Mesenchymal stem cell (in vitro differentiated cells and primary cell): ENCODE data around the gene KRTAP9-6.
"Not testable (repeated sequence)": the region's sequence is repeated elsewhere in the genome, so short reads cannot be mapped to it uniquely, and the experiment has no call there.

Experiments
- DNase-seq: peaks from one replicate; pipeline ENCODE4 v3.0.0-alpha.2; 2013
- H2AFZ ChIP-seq: one replicate; pipeline ENCODE4 v1.6.1; 2013; ENCODE audit warnings: low read depth, mild to moderate bottlenecking, control low read depth, inconsistent platforms, low read length, moderate library complexity
- H2AK5ac ChIP-seq: 2 replicates; pipeline ENCODE4 v1.6.1; 2013; ENCODE audit warnings: low read length, moderate library complexity, mild to moderate bottlenecking, inconsistent platforms; ENCODE audit not compliant: severe bottlenecking
- H2BK120ac ChIP-seq: one replicate; pipeline ENCODE4 v1.6.1; 2013; ENCODE audit warnings: low read depth, mild to moderate bottlenecking, inconsistent platforms, low read length, moderate library complexity
- H2BK12ac ChIP-seq, 2 experiments: one replicate each; pipeline ENCODE4 v1.6.1; 2013; ENCODE audit warnings: inconsistent platforms in 2 of 2, low read length in 2 of 2, mild to moderate bottlenecking in 2 of 2, moderate library complexity in 2 of 2, control low read depth in 1 of 2
- H2BK15ac ChIP-seq: one replicate; pipeline ENCODE4 v1.6.1; 2013; ENCODE audit warnings: mild to moderate bottlenecking, low read depth, inconsistent platforms; ENCODE audit not compliant: poor library complexity, severe bottlenecking
- H2BK5ac ChIP-seq: 2 replicates; pipeline ENCODE4 v1.6.1; 2013; ENCODE audit warnings: low read depth, mild to moderate bottlenecking, low read length, control low read depth, inconsistent platforms; ENCODE audit not compliant: poor library complexity, severe bottlenecking
- H3K14ac ChIP-seq, 2 experiments: one replicate each; pipeline ENCODE4 v1.6.1; 2013; ENCODE audit warnings: inconsistent platforms in 2 of 2, low read length in 2 of 2, control low read depth in 1 of 2, mild to moderate bottlenecking in 1 of 2, moderate library complexity in 1 of 2
- H3K18ac ChIP-seq, 2 experiments: one replicate each; pipeline ENCODE4 v1.6.1; 2013; ENCODE audit warnings: inconsistent platforms in 2 of 2, low read length in 2 of 2, control low read depth in 1 of 2, low read depth in 1 of 2, mild to moderate bottlenecking in 1 of 2
- H3K23ac ChIP-seq, 2 experiments: one replicate each; pipeline ENCODE4 v1.6.1; 2013; ENCODE audit warnings: inconsistent platforms in 2 of 2, low read length in 2 of 2, mild to moderate bottlenecking in 2 of 2, moderate library complexity in 2 of 2, control low read depth in 1 of 2
- H3K27ac ChIP-seq: 2 replicates; pipeline ENCODE4 v1.5.1; 2013; ENCODE audit warnings: mild to moderate bottlenecking, moderate library complexity, low read length, control low read depth, inconsistent platforms; ENCODE audit not compliant: poor library complexity, severe bottlenecking
- H3K27me3 ChIP-seq, 2 experiments: 2 replicates each; pipeline versions ENCODE4 v1.6.1 to v1.7.0; 2013; ENCODE audit warnings: low read length in 2 of 2, mild to moderate bottlenecking in 2 of 2, moderate library complexity in 2 of 2, control low read depth in 1 of 2, inconsistent platforms in 1 of 2; ENCODE audit not compliant: control insufficient read depth in 1 of 2, insufficient read depth in 1 of 2
- H3K36me3 ChIP-seq, 2 experiments: 2 replicates each; pipeline versions ENCODE4 v1.6.1 to v1.7.0; 2013; ENCODE audit warnings: low read length in 2 of 2, control low read depth in 1 of 2, inconsistent platforms in 1 of 2, low read depth in 1 of 2, mild to moderate bottlenecking in 1 of 2; ENCODE audit not compliant: insufficient read depth in 2 of 2, control insufficient read depth in 1 of 2
- H3K4ac ChIP-seq, 2 experiments: one replicate each; pipeline ENCODE4 v1.6.1; 2013; ENCODE audit warnings: inconsistent platforms in 2 of 2, low read length in 2 of 2, mild to moderate bottlenecking in 2 of 2, moderate library complexity in 2 of 2, control low read depth in 1 of 2, low read depth in 1 of 2
- H3K4me1 ChIP-seq: 2 replicates; pipeline ENCODE4 v1.6.1; 2013; ENCODE audit warnings: low read depth, low read length, control low read depth; ENCODE audit not compliant: control insufficient read depth, insufficient read depth
- H3K4me2 ChIP-seq: 2 replicates; pipeline ENCODE4 v1.6.1; 2013; ENCODE audit warnings: low read length, mild to moderate bottlenecking, inconsistent platforms; ENCODE audit not compliant: poor library complexity, severe bottlenecking
- H3K4me3 ChIP-seq, 2 experiments: 2 replicates each; pipeline versions ENCODE4 v1.5.1 to v1.7.0; 2013; ENCODE audit warnings: low read length in 2 of 2, mild to moderate bottlenecking in 2 of 2, control low read depth in 1 of 2, low read depth in 1 of 2; ENCODE audit not compliant: insufficient read depth in 1 of 2
- H3K79me1 ChIP-seq: replicated peaks from 2 replicates; pipeline ENCODE4 v1.6.1; 2013; ENCODE audit warnings: mild to moderate bottlenecking, control low read depth, low read length, inconsistent platforms; ENCODE audit not compliant: poor library complexity, severe bottlenecking
- H3K9ac ChIP-seq: 2 replicates; pipeline ENCODE4 v1.7.0; 2013; ENCODE audit warnings: mild to moderate bottlenecking, low read length, moderate library complexity
- H3K9me3 ChIP-seq: 2 replicates; pipeline ENCODE4 v1.7.0; 2013; ENCODE audit warnings: mild to moderate bottlenecking, low read length; ENCODE audit not compliant: control insufficient read depth
- H4K8ac ChIP-seq: one replicate; pipeline ENCODE4 v1.6.1; 2013; ENCODE audit warnings: inconsistent platforms, mild to moderate bottlenecking, low read length, moderate library complexity
- H4K91ac ChIP-seq: one replicate; pipeline ENCODE4 v1.6.1; 2013; ENCODE audit warnings: mild to moderate bottlenecking, low read length, inconsistent platforms
- WGBS: methylation state at CpG from one replicate; pipeline ENCODE4 v1.1.7; 2013; ENCODE audit warnings: mixed read lengths; 5-methylcytosine and 5-hydroxymethylcytosine counted together

KRTAP9-6 gene

GRCh38 chr17:41271323-41271722 lies 6.1 kb downstream of the KRTAP9-6 start:
- H2AFZ ChIP-seq, H3K79me1 ChIP-seq, H2BK12ac ChIP-seq, H3K27me3 ChIP-seq, H4K91ac ChIP-seq, H3K14ac ChIP-seq, H2BK120ac ChIP-seq, H3K4me2 ChIP-seq, H3K9me3 ChIP-seq, H3K23ac ChIP-seq, H3K9ac ChIP-seq, H3K27ac ChIP-seq, DNase-seq, H2BK5ac ChIP-seq, H3K36me3 ChIP-seq, H2BK15ac ChIP-seq, H3K4me1 ChIP-seq, H2AK5ac ChIP-seq, H3K4ac ChIP-seq, H4K8ac ChIP-seq, H3K18ac ChIP-seq, H3K4me3 ChIP-seq: not testable (repeated sequence)
- no CpG with 5 or more reads among the region's 1 CpG for WGBS

- Histone ChIP-seq H2AFZ (no peak overlapping the region), H3K9ac (no peak overlapping the region), H3K18ac (no peak overlapping the region), H3K4me2 (no peak overlapping the region), H3K9me3 (no peaks in the 10 kb centered on the region), H3K4ac (no peak overlapping the region), H2BK15ac (no peak overlapping the region), H3K14ac (no peak overlapping the region), H2BK120ac (no peak overlapping the region), H3K27me3 (peaks cover 0 to 9% of the 10 kb centered on the region in 2 experiments), H3K27ac (no peak overlapping the region), H3K36me3 (no peaks in the 10 kb centered on the region), H3K4me3 (no peak overlapping the region), H3K23ac (no peak overlapping the region), H2BK5ac (no peak overlapping the region), H2AK5ac (no peak overlapping the region), H4K91ac (no peak overlapping the region), H3K79me1 (no peaks in the 10 kb centered on the region), H3K4me1 (peaks cover 3% of the 10 kb centered on the region), H2BK12ac (no peak overlapping the region), H4K8ac (no peak overlapping the region)
- DNase-seq: no peak
- no CpG with 5 or more reads among the region's 1 CpG for WGBS
Observed at GRCh38 chr17:41271858-41272257, 6.7 kb downstream of the KRTAP9-6 start.

GRCh38 chr17:41275648-41276190 lies 10.5 kb downstream of the KRTAP9-6 start, which contains the start of gene KRTAP9-7:
Gene KRTAP9-7 (plus strand): TSS chr17:41275698. CDS start chr17:41275698, 0 bp downstream.
- H3K4me1 ChIP-seq, DNase-seq, H3K4ac ChIP-seq, H2BK120ac ChIP-seq, H3K9me3 ChIP-seq, H3K27me3 ChIP-seq, H2AK5ac ChIP-seq, H4K91ac ChIP-seq, H2BK12ac ChIP-seq, H3K4me3 ChIP-seq, H3K4me2 ChIP-seq, H3K23ac ChIP-seq, H3K9ac ChIP-seq, H3K18ac ChIP-seq, H2AFZ ChIP-seq, H2BK5ac ChIP-seq, H2BK15ac ChIP-seq, H3K36me3 ChIP-seq, H3K79me1 ChIP-seq, H3K27ac ChIP-seq: not testable (repeated sequence)
- Histone ChIP-seq H3K14ac (peak within 1 kb of the TSS in 1 of 2 experiments; percentile 2), H4K8ac (peak within 1 kb of the TSS; percentile 29)
- WGBS: 75% methylated on average over 3 of the region's 3 CpGs

- Histone ChIP-seq H3K18ac (no peak overlapping the region), H3K9me3 (no peaks in the 10 kb centered on the region), H3K14ac (no peak overlapping the region), H3K79me1 (no peaks in the 10 kb centered on the region), H2BK120ac (no peak overlapping the region), H3K36me3 (no peaks in the 10 kb centered on the region), H3K9ac (no peak overlapping the region), H3K23ac (no peak overlapping the region), H4K91ac (no peak overlapping the region), H3K4me3 (no peak overlapping the region), H3K4me2 (no peak overlapping the region), H3K4me1 (peaks cover 3% of the 10 kb centered on the region), H2AFZ (no peak overlapping the region), H2BK15ac (no peak overlapping the region), H2BK5ac (no peak overlapping the region), H3K27ac (peak overlapping the region; percentile 83), H3K4ac (no peak overlapping the region), H4K8ac (no peak overlapping the region), H2BK12ac (no peak overlapping the region), H2AK5ac (peak overlapping the region; percentile 99), H3K27me3 (peaks cover 0 to 9% of the 10 kb centered on the region in 2 experiments)
- WGBS: 88% methylated on average over 3 of the region's 3 CpGs
- no peak for DNase-seq
Observed at GRCh38 chr17:41278176-41278955, 13.2 kb downstream of the KRTAP9-6 start.
